ENCODE data around the gene TMEM119.

The TMEM119 gene

GRCh38 chr12:108615918-108616317 lies 18.0 kb upstream of the TMEM119 start:
- DNase-seq, result no peak

GRCh38 chr12:108614639-108615038 lies 16.8 kb upstream of the TMEM119 start:
- no peak for DNase-seq

DNA sequence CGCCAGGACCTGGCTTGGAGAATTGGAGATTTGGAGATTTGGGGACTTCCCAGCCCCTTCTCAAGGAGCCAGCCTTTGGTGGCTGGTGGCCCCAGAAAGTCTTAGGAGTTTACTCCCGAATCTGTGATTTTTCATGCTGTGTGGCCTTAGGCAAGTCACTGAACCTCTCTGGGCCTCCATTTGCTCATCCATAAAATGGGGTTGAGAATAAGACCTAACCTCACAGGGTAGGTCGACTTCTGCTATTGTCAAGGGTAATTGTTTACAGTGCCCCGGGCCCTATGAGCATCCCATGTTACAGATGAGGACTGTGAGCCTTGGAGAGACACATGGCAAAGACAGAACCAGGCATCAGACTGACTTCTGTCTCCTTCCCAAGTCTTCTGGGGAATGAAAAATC lies 16.2 kb upstream of the TMEM119 start:
- no peak for DNase-seq

GRCh38 chr12:108613548-108613947 lies 15.7 kb upstream of the TMEM119 start:
- no peak for DNase-seq

DNA sequence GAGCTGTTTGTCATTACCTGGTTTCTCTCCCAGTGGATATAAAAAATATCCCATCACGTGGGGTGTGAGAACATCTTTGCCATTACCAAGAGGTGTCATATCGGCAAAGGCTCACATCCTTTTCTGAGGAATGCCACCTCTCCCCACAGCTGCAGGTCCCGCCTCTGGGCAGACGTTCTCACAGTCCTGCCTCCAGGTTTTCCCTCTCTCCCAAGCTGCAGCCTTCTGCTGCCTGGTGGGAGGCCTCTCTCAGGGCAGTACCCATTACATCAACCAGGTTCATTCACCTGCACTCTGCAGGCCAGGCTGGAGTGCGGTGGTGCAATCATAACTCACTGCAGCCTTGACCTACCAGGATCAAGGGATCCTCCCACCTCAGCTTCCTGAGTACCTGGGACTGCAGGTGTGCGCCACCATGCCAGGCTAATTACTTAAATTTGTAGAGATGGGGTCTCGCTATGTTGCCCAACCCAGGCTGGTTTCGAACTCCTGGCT lies 15.0 kb upstream of the TMEM119 start:
- no peak for DNase-seq

DNA sequence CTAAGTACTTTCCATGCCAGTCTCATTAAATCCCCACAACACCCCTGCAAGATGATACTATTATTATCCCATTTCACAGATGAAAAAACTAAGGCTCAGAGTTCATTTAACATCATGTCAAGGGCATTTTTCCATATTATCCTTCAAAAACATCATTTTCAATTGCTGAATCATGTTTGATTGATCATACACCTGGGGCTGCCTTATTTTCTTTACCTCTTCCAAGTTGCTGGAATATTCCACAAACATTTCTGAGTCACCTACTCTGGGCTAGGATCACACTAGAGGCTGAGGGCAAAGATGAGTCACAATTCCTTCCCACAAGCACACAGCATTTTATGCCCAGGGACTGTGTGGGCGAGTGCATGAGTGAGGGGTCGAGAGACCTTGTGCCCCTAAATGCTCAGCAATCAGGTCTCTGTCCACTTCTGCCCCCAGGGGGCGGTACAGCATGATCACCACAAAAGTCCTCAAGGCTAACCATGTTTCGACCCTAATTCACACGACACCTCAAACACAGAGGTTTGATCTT lies 14.1 kb upstream of the TMEM119 start:
- DNase-seq, result no peak

DNA sequence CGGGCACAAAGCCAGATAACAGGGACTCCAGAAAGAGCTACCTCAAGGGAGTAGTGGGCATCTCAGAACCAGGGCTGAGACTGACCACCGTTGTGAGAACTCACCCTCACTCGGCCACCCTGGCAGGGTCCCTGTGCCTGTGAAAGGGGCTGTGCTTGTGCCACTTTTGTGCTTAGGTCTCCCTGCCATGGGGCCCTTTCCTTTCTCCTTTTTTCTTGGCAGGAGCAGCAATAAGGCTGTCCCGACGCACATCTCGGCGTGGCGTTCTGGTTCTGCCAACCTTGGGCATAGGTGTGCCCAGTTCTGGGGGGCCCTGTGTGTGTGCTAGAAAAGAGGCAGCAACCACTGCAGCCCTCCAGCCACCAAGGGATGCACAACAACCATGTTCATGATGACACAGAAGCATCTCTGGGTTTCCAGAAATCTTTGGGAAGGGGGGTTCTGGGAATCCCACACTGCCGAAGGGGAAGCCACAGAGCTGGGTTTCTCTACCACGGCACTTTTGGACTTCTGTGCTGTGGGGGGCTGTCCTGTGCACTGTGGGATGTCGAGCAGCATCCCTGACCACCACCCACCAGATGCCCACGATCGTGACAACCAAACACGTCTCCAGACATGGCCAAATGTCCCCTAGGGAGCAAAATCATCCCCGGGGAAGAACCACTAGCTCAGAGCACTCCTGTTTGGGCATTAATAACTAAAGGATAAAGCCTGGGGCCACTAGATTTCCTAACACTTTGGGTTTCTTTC lies 13.1 kb upstream of the TMEM119 start:
- DNase-seq, result no peak

DNA sequence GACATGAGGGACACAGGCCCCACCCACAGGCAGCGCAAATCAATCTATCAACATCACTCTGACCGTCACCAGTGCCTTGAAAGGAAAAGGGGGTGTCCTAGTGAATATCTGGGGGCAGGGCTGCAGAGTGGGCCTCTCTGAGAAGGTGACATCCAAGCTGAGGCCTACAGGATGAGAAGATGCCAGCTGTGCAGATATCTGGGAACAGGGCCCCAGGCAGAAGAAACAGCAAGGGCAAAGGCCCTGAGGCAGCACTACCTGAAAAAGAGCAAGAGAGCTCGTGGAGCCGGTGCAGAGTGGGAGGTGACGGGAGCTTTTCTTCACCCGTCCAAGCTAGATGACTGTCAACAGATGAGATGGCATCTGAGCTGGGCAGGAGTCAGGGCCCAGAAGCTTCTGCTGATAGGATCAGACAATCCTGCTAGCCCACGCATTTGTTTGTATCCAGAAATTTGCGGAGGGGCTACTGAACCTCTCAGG lies 12.5 kb upstream of the TMEM119 start:
- no peak for DNase-seq

DNA sequence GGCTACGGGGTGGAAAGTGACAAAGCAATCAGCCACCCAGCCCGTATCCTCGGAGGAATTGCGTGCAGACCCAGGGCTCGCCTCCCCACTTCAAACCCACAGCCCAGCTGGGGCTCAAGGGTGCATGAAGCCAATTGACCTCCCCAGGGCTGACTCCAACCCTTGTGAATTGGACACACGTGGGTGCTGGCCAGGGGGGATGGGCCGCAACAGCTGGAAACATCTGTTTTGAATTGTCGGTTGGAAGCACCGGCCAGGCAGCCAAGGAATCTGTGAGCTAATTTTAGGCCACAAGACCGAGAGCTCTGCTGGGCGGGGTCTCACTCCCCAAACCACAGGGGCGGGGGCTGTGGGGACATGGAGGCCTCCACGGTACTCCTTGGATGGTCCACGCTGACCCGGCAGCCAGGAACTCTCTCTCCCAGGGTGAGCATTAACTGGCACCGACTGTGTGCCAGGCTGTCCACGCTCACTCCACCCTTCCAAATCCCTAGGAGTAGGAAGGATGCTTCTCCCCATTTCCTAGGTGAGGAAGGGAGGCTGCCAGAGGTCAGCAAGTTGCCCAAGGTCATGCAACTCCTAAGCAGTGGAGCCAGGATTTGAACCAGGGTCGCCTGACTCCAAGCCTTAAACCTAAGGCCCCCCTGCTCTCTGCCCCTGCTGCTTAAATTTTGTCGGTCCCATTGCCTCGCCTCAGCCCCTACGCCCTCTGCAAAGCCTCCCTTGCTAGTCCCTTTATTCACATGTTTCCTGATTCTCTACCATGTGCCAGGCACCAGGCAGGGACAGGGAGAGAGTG lies 11.9 kb upstream of the TMEM119 start:
- DNase-seq, result peak; percentile 48

- DNase-seq, result no peak
Measured at GRCh38 chr12:108608616-108609015, 10.7 kb upstream of the TMEM119 start.

DNA sequence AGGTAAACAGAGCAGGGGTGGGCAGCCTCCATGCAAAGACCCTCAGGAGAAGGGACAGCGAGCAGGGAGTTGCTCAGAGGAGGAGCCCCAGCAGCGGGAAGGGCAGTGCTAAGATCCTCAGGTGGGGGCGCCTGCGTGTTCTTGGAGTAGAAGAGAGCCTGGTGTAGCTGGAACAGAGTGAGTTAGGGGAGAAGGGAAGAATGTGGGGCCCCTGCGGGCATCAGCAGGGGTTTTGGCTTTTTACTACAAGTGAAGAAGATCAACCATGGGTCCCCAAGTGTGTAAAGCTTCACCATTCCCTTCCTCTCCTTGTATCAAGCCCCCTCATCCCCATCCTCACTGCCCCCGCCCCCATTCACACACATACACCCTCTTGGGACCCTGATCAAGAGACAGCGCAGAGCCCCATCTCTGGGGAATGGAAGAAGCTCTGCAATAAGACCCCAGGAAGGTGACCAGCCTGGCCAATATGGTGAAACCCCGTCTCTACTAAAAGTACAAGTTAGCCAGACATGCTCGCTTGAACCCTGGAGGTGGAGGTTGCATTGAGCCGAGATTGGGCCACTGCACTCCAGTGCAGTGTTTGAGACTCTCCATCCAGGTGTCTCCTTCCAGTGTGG lies 10.2 kb upstream of the TMEM119 start:
- no peak for DNase-seq

- no peak for DNase-seq
Measured at GRCh38 chr12:108606492-108606891, 8.6 kb upstream of the TMEM119 start.

GRCh38 chr12:108605690-108606406 lies 8.0 kb upstream of the TMEM119 start:
- DNase-seq, result no peak

DNA sequence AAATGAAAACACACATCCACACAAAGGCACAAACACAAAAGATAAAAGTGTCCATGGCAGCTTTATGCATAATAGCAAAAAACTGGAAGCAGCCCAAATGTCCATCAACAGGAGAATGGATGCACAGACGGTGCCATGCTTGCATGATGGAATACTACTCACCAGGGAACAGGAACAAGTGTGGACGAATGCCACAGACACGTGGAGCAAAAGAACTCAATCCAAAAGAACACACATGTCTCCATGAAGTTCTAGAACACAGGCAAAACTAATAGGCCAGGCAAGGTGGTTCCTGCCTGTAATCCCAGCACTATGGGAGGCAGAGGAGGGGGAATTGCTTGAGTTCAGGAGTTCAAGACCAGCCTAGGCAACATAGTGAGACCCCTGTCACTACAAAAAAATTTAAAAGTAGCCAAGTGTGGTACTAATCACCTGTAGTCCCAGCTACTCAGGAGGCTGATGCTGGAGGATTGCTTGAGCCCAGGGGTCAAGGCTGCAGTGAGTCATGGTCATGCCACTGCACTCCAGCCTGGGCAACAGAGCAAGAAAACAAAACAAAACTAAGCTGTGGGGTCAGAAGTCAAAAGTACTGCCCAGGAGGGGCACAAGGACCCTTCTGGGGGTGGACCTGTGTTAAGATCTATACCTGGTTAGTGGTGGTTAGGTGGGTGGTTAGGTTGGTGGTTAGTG lies 7.3 kb upstream of the TMEM119 start:
- DNase-seq, result no peak

- no peak for DNase-seq
Measured at GRCh38 chr12:108604208-108604941, 6.5 kb upstream of the TMEM119 start.

GRCh38 chr12:108603743-108604142 lies 5.9 kb upstream of the TMEM119 start:
- DNase-seq, result no peak

DNA sequence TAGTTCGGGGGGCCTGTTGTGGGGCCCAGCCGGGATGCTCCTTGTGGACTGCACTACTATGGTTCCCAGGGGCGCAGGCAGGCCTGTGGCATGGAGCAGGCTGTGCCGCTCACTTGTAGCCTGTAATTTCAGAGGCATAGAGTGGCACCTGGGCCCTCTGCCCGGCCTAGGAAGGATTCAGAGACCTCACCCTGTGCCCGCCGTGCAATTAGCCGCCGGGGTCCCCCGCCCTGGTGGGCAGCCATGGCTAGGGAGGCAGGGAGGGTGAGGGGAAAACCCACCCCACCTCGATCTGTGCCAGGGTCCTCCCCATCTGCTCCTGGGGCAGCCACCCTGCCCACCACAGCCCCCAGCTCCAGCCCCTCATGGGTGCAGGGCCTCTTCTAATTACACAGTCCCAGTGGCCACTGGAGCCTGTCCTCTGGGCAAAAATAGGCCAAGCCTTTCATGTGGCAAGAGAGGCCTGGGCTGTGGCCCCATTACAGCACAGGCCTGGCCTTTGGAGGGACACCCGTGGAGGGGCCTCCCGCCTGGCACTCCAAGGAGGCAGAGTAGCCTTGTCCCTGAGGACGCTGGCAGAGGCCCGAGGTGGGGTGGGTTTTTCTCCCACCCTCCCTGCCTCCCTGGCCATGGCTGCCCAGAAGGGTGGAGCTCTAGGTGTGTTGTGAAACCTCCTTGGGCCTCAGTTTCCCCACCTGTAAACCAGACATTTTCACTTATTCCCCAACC lies 5.3 kb upstream of the TMEM119 start:
- no peak for DNase-seq

- no peak for DNase-seq
Measured at GRCh38 chr12:108602209-108602705, 4.4 kb upstream of the TMEM119 start.

DNA sequence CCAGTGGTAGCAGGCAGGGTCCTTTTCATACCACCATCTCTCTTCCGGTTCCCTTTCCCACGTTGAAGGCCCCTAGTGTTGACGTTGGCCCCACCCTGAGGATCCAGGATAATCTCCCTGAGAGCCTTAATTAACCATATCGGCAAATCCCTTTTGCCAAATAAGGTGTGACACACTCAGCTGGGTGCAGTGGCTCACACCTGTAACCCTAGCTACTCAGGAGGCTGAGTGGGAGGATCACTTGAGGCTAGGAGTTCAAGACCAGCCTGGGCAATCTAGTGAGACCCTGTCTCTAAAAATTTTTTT lies 2.8 kb upstream of the TMEM119 start:
- no peak for DNase-seq

GRCh38 chr12:108599948-108600701 lies 2.2 kb upstream of the TMEM119 start:
- DNase-seq, result no peak

Data from amniotic stem cell (primary cell).